ENCODE measurements around the gene ZNF189.

Gene ZNF189

GRCh38 chr9:101455656-101456240, 57.1 kb downstream of the ZNF189 start:
- DNase-seq: no peak

DNA sequence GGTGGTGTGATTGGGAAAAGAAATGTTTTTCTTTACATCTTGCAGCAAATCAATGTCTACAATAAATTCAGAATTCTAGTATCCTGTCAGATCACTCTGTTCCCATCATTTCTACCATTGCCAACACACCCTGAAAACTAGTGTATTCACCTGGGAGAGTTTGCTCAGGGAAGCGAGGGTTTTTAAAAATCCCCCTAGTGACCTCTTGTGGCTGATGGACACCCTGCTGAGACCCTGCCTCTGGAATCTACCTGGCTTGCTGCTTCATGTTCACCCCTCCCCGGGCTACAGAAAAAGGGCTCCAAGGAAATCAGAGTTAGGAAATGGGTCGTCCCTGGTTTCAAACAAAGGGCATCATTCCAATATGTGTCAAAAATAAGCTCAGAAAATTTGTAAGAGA, 58.4 kb downstream of the ZNF189 start:
- DNase-seq: no peak

DNA sequence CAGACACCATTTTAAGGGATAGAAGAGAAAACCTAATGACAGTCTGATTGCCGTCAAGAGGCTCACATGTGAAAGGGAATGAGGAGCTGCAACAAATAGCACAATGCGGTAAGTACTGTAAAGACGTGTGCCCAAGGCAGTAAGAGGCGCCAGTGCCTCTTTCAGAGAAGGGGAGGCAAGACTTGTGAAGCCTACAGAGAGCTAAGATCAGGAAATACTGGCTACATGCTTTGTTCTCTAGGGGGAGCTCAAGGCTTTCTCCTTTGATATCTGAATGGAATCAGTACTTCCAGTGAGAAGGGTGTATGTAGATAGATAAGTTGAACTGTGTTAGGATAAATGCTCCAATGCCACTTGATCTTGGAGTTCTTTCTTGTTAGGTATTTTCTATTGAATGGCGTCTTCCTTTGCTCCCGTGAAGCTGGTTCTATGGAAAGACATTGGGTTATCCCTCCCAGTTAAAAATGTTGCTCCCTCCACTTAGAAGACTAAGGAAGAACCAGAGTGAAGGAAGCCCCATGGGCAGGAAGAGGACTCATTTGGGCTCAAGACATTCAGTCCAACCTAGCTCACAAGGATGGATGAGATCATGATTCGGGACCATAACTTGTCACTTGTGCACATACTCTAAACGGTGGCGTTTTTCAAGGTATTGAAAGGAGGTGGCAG, 60.4 kb downstream of the ZNF189 start:
- DNase-seq: peak; percentile 57

Measured in GDM1 (cell line).